EH (cell line): ENCODE measurements around the gene ANXA2R.
A peak's percentile ranks its signal among the peaks of the same experiment; 100 is the strongest.
"Not testable (repeated sequence)": the region's sequence is repeated elsewhere in the genome, so short reads cannot be mapped to it uniquely, and the experiment has no call there.

Source experiments
- DNase-seq: peaks from one replicate; pipeline ENCODE4 v3.0.0-alpha.2; 2015; ENCODE audit warnings: low read depth

ANXA2R gene

DNA sequence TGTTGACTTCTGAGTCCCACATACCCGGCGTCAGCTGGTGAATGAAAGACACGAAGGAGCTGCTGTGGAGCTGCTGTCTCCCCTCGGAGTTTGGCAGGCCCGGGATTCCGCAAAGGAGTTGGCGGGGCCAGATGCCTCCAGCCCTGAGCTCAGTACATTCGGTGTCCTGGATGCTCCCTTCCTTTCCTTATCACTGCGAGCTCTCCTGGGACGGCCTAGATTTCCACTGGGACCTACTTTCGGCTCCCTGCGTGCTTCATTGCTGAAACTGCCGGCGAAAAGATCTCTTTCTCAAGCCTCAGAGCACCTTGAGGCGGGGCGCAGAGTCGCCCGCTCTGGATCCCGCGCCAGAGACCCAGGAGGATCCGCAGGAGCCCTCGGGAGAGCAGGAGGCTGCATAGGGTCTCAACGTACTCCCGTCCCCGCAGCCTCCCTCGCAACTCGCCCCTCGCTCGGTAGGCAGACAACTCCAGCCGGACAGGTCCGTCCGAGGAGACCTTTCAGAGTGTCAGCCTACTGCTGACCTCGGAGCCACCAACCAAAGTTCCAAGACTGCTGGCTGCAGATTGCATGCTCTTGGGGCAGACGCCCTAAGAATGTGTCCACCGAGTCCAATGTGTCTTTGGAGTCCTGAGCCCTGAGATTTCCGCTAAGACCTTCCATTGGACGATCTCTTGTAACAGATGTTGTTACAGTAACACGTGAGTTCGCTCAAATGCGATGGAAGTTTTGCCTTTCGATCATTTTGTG, 6.1 kb downstream of the ANXA2R start:
- DNase-seq, result peak; percentile 51

DNA sequence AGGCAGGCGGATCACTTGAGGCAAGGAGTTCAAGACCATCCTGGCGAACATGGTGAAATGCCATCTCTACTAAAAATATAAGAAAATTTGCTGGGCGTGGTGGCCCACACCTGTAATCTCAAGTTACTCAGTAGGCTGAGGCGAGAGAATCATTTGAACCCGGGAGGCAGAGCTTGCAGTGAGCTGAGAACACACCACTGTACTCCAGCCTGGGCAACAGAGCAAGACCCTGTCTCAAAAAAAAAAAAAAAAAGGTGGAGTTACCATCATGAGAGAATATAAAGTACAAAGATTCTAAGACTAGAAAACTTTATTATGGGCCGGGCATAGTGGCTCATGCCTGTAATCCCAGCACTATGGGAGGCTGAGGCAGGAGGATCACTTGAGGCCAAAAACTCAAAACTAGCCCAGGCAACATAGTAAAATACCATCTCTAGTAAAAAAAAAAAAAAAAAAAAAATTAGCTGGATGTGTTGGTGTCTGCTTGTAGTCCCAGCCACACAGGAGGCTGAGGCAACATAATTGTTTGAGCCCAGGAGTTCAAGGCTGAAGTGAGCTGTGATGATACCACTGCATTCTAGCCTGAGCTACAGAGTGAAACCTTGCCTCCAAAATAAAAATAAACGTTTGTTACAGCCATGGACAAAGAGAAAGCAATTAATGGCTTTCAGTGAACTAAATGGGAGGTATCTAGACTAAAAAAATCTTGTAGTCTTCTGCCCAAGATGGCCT, 12.9 kb downstream of the ANXA2R start:
- no peak for DNase-seq

DNA sequence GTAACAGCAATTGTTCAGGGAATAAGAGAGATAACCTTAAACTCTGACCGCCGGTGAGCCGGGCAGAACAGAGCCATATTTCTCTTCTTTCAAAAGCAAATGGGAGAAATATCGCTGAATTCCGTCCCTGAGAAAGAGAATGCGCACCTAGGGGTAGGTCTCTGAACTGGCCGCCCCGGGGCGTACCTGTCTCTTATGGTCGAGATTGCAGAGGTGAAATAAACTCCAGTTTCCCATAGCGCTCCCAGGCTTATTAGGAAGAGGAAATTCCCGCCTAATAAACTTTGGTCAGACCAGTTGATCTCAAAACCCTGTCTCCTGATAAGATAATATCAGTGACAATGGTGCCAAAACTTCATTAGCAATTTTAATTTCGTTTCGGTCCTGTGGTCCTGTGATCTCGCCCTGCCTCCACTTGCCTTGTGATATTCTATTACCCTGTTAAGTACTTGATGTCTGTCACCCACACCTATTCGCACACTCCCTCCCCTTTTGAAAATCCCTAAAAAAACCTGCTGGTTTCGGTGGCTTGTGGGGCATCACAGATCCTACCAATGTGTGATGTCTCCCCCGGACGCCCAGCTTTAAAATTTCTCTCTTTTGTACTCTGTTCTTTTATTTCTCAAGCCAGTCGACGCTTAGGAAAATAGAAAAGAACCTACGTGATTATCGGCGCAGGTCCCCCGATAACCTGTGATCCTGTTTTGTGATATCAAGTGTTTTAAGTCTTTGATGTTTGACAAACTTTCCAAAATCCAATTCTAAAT, 14.8 kb downstream of the ANXA2R start:
- DNase-seq, result not testable (repeated sequence)

DNA sequence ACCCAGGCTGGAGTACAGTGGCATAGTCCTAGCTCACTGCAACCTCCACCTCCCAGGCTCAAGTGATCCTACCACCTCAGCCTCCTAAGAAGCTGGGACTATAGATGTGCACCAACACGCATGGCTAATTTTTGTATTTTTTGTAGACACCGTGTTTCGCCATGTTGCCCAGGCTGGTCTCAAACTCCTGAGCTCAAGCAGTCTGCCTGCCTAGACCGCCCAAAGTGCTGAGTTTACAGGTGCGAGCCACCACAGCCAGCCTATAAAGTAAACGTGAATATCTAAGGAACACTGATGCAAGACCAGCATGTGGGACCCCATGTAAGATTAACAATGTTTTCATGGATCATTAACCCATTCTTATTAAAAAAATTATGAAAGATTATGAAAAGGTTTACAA, 15.9 kb downstream of the ANXA2R start:
- no peak for DNase-seq

DNA sequence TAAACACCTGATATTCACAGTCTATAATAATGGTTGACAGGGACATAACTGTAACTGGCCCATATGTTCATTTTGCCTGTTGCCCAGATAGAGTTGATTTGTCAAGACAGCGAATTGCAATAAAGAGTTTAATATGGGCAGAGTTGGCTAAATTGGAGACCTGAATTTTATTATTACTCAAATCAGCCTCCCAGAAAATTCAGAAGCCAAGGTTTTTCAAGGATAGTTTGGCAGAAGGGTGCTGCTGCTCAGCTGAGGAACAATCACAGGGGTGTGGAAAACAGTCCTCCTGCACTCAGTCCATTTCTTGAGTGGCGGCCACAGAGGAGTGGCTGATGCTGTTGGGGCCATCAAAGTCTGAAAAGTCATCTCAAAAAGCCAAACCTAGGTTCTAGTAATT, 19.0 kb downstream of the ANXA2R start:
- DNase-seq, result no peak

DNA sequence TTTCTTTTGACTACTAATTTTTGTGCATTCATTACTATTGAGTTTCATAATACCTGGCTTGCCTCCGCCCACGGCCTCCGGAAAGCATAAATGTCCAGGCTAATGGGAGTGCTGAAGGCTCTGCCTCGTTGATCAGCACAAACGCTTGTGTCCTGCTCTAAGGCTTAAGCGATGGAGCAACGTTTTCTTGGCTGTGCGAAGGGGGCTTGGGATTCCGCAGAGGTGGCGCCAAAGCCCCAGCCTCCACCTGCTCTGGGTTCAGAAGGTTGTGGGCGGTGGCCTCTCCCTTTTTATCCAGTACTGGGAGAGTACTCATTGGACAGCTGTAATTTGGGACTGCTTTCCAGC, 19.7 kb downstream of the ANXA2R start:
- no peak for DNase-seq

DNA sequence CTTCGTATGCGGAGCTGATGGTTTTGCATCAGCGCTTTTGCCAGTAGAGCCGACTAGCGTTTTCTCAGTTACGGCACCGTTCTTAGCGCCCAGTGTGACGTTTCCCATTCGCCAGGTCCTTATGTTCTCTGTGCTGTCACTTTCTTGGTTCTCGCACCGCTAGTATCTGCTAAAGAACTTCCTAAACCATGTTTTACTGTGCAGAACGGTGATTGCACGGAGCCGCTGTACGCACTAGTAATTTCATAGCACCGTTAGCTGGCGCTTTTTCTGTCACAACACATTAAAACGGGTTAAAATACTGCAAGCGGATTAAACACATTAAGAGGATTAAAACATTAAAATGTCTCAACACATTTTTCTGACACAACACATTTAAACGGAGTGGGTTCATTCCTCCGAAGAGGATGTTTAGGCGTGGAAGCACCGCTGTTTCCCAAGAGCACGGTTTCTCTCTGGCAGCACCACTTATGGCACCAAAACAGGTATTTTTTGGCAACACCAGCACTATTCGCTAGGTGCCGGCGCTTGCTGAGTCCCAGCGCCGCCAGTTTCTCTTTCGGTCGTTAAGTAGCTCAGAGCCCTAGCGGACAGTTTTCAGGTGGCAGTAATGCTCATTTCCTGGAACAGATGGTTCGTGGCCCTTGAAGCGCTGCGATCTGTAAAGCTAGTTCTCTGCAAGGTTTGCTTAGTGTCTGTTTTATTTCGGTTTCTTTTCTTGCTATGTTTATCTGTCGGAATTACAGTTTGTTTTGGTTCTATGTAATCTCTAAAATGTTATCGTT, 20.3 kb downstream of the ANXA2R start:
- peak; percentile 80 for DNase-seq

DNA sequence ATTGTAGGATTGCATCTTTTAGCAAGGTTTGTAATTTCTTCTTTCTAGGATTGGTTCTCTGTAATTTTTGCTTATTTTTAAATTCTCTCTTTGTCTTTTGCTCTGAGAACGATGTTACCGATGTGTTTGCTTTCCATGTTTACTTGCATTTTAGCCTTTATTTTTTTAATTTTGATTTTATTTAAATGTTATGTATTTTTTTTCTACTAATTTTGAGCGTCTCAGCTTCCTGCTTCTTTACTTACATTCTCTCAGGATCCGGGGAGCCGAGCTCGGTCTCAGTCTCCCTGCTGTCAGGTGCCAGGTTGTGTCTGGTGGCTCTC, 20.9 kb downstream of the ANXA2R start:
- no peak for DNase-seq

DNA sequence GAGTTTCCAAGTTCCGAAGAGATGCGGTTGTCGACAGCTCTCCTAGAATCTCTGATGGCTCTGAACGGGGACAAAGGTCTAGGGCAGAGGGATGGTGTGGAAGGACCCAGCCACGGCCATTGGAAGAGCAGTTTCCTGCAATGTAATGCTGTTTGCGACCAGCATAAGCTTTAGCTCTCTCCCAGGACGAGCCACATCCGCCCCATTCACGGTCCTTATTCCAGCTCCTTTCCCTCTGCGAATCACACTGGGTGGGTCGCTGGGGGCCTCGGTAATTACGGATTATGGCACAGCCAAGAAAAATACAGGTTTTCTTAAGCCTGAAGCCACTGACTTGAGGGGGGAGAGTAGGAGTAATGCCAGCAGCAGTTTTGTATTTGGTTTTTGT, 22.7 kb downstream of the ANXA2R start:
- peak; percentile 59 for DNase-seq

DNA sequence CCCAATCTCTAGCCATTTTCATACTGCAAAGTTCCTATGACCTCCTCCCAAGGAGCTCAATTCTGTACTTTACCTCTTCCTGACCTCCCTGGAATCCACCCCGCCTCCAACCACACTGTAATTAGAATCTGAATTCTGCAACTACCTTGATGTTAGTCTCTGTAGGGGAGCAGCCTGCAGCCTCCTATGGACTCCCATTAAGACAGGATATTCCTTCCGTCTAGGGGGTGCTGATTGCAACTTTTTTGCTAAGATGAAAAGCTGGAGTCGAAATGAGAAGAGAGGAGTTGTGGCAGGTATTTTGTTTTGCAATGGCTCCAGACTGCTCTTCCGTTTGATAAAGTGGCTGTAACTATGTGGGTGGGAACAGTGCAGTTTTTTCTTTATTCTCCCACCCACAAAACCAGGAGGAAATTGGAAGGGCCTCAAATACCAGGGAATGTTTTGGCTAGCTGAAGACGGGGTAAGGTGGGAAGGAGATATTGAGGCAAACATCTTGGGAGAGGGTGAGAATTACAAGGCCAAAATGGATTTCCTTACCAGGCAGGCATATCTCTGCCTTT, 23.8 kb downstream of the ANXA2R start:
- no peak for DNase-seq

DNA sequence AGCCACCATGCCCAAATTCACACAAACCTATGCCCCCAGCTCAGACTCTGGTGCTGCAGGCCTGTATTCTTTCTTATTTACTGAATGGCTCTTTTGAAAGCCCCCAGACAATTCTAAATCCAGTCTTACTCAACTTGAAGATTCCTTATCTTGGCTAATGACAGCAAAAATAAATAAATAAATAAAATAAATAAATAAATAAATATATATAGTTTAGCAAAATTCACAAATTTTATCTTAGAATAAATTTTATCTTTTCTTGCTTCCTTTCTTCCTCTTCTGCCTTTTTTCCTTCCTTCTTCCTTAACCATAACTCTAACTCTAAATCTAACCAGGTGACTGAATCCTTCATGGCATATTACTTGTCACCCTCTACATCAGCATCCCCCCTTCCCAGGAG, 25.6 kb downstream of the ANXA2R start:
- no peak for DNase-seq

DNA sequence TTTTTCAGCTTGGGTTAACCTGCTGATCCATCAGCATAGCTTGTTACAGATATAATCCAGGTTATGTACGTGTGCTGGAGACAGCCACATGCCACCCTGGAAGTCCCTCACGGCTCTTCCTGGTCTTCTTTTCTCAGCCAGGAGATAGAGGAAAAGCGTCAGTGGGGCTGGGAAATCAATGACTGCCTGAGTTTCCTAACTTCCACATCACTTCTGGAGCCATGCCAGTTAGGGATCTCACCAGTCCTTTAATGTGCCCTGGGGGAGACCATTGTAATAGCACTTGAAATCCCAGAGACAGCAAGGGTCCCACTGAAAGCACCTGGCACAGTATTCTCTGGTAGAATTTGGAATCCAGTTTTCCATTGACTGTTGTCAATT, 29.2 kb downstream of the ANXA2R start:
- DNase-seq, result no peak

DNA sequence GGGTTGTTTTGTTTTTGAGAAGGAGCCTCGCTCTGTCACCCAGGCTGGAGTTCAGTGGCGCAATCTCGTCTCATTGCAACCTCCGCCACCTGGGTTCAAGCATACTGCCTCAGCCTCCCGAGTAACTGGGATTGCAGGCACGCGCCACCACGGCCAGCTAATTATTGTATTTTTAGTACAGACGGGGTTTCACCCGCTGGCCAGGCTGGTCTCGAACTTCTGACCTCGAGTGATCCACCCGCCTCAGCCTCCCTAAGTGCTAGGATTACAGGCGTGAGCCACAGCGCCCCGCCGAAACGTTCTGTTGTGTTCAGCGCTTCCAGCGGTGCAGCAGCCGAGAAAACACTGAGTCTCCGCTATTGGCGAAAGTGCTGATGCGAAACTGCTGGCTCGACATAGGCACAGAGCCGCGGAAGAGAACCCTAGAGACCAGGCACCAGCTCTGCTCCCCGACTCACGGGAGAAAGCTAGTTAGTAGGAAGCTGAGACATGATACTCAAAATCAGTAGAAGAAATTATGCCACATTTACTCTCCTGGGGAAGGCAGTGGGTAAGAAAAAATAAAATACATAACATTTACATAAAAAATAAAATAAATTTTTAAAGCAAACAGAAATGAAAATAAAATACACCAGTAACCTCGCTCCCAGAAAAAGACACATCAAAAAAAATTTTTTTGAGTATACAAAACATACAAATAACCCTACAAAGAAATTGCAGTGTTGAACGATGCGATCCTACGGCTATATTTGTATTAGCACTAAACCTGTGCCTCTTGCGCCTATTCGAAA, 31.6 kb downstream of the ANXA2R start:
- peak; percentile 91 for DNase-seq

DNA sequence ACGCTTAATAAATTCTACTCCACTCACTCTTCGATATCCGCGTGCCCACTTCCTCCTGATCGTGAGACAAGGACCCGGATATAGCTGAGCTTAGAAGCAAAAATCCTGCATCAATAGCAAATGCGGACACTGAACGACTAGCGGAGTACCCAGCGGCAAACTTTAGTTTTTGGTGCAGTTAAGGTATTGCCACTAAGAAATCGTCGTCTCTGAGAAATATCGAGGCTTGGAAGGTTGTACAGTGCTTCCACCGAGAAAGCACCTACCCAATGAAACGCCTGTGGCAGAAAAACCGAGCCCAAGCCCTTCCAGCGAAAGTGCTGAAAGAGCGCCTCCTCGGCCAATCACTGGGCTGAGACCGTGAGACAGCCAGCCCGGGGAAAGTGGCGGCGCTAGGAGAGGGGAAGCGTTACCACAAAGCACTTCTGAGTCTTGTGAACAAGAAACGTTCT, 32.2 kb downstream of the ANXA2R start:
- DNase-seq, result peak; percentile 83

DNA sequence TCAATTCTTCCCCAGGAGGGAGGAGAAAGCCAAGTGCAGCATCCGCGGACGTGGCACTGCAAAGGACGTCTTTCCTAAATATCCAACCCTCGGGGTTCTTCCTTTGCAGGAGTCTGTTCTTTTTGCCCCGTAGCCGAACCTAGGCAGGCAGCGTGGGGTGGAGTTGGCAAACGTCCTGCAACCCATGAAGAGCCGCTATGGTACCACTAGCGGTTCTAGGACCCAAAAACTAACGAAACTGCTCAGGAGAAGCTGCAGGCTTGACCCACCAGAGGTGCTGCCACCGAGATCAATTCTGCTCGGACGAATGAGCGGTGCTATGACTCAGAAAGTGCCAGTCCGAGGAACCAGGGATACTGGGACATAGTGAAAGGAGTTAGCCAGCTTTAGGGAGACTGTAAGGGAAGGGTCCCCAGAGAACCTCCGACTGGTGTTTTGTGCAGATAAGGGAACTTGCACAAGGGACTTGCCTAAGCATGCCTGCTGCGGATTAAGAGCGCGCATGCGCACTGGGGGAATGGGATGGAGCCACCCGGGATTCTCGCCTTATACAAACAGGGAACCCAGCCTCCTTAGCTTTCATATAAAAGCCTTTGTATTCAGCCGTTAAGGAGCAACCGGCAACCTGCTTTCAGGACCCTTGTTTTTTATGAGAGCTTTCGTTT, 32.7 kb downstream of the ANXA2R start:
- peak; percentile 90 for DNase-seq

DNA sequence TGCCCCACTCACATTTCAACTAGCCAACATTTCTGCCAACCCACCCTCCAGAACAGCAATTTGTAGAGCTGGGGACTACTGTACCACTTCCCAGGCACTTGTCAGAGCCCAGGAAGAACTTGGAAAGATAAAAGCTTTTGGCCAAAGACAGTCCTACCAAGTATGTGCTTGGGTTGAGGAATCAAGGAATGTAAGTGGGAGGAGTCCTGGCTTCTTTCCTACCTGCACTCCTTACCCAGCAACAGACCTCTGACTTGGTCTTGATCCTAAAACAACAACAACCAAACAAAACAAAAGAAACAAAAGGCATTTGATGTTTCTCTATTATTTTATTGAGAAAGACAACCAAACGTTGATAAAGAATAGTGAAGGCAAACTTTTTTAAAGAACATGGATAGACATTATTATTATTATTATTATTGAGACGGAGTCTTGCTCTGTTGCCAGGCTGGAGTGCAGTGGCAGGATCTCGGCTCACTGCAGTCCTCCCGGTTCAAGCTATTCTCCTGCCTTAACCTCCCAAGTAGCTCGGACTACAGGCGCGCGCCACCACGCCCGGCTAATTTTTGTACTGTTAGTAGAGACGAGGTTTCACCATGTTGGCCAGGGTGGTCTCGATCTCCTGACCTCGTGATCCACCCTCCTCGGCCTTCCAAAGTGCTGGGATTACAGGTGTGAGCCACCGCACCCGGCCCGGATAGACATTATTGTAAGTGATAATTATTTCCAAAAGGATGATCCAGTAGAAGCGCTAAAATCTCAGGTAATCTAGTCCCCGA, 33.5 kb downstream of the ANXA2R start:
- peak; percentile 51 for DNase-seq

DNA sequence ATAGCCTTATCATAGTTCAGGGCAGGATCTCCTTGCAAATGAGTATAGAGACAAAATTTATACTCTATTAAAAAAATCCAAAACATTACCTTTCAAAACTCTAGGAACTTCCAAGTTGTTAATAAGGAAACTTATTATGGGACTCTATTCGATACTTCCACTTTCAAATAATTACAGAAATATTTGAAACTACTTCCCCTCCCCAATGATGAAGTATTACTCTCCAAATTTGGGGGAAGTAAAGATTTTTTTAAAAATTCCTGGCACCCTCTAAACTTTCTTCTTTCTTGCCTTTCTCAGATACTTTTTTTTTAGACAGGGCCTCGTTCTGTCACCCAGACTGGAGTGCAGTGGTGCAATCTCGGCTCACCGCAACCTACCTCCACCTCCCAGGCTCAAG, 35.1 kb downstream of the ANXA2R start:
- DNase-seq, result no peak

DNA sequence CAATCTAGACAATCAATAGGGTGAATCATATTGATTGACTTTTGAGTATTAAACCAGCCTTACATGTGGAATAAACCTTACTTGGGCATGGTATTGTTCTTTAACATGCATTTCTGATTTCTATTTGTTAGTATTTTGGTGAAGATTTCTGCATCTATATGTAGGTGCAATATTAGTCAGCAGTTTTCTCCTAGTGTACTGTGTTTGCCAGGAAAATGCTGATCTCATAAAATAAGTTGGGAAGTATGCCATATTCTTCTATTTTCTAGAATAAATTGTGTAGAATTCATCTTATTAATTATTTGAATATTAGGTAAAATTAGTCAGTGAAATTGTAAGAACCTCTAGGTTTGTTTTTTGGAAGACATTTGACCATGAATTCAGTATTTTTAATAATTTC, 38.4 kb downstream of the ANXA2R start:
- DNase-seq, result no peak

DNA sequence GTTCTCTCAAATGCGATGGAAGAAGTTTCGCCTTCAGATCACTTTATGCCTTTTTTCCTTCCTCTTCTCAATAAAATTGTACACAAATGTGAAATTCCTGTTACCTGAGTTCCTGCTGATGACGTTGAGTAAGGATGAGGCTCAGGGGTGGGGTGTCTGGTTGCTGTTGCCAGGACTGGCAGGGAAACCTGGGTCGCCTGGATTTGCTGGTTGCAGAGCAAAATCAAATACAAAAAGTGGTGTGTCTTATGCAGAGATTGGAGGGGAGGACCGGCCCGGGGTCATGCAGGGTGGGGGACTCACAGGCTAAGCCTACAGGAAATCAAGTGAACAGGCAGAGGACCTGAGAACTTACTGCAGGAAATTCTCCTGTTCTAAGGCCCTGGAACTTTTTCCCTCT, 39.2 kb downstream of the ANXA2R start:
- no peak for DNase-seq
